Activated naive CD4-positive, alpha-beta T cell treated with anti-CD3 and anti-CD28 coated beads, Interleukin-2, amount 50 U/mL, for 16 hours (primary cell): ENCODE data around the gene PSMA7.
A peak's percentile ranks its signal among the peaks of the same experiment; 100 is the strongest.
"Not testable (repeated sequence)": the region's sequence is repeated elsewhere in the genome, so short reads cannot be mapped to it uniquely, and the experiment has no call there.

Source experiments
- DNase-seq: peaks from one replicate; pipeline ENCODE4 v3.0.0-alpha.2; 2020

Gene PSMA7

DNA sequence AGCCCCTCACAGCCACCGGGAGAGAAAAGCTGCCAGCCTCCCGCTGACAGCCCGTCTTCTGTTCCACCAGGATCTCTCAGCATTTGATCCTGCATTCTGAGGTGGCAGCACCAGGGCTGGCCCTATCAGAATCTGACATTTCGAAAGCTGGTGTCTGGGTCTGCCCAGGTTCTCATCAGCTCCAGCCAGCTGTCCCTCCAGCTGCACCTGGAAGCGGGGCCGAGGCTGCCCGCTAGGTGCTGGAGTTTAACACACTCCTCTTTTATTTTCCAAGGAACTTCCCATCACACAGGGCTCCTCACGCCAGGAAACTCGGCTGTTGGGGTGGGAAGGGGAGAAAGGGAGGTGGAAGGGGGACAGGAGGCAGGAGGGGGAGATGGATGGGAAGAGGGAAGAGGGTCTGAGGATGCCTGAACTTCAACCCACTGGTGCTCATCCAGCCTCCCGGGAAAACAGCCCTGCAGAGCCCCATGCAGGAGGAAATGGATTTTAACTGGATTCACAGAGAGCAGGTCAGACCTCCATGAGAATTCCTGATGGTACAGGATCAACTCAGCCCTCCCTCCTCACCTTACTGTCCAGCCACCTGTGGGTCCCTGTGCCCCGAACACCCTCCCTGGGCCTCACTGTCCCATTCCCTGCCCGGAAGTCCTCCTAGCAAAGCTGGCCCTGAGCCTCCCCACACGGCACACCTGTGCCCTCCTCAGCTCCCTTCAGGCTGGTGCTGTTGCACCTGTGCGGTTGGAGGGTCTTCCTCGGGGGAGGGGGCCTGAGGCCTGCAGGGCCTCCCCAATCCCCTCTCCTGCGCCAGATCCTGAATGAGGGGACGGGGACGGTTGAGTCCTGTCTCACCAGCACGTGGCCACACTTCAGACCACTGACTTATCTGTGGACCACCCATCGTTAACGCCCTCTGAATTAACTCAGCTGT is 24.8 kb downstream of the PSMA7 start:
- no peak for DNase-seq

DNA sequence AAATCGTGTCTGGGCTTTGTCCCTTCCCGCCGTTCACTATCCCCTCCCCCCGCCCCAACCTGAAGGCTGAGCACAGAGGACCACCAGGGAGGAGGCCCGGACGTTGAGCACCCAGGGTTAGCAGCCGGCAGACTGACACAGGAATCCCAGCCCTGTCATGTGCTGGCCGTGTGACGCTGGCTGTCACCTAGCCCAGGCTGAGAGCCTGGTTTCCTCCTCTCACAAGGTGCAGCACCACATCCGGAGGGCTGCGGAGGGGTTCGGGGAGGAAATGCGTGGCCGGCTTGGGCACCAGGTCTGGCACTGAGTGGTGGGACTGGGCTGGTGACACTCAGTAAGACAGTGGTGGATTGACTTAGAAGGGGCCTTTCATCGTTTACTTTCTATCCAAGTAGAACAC is 25.5 kb downstream of the PSMA7 start:
- peak; percentile 34 for DNase-seq

DNA sequence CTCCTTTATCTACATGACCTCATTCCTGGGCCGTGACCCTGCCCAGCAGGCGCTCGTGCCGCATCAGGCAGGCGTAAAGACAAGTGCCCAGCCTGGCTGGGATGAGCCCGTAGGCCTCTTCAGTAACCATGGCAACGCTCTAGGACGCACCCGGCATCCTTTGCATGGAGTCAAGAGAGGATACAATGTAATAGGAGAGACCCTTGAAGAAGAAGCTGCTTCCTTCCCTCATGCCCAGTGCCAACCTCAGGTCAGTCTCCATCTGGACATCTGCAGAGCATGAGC is 25.9 kb downstream of the PSMA7 start:
- no peak for DNase-seq

GRCh38 chr20:62116558-62117361 is 26.4 kb downstream of the PSMA7 start:
- DNase-seq: no peak

DNA sequence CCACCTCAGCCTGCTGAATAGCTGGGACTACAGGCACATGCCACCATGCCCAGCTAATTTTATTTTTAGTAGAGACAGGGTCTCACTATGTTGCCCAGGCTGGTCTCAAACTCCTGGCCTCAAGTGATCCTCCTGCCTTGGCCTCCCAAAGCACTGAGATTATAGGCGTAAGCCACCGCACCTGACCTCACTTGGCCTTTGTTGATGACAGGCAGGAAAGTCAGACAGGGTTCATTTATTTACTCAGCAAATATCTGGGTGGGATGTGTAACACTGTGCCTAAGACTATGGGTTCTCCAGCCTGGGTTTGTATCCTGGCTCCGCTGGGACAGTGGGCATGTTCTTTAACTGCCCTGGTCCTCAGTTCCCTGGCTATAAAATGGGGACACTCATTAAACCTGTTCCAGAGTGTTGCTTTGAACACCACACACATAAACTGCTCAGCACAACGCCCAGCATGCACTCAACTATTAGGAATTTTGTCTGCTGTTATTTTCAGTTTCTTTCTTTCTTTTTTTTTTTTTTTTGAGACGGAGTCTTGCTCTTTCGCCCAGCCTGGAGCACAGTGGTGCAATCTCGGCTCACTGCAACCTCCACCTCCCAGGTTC is 27.3 kb downstream of the PSMA7 start:
- not testable (repeated sequence) for DNase-seq

- DNase-seq: no peak
Measured at GRCh38 chr20:62114894-62115293, 28.3 kb downstream of the PSMA7 start.

- no peak for DNase-seq
Measured at GRCh38 chr20:62112368-62112767, 30.8 kb downstream of the PSMA7 start.

- no peak for DNase-seq
Measured at GRCh38 chr20:62111148-62111547, 32.0 kb downstream of the PSMA7 start.

DNA sequence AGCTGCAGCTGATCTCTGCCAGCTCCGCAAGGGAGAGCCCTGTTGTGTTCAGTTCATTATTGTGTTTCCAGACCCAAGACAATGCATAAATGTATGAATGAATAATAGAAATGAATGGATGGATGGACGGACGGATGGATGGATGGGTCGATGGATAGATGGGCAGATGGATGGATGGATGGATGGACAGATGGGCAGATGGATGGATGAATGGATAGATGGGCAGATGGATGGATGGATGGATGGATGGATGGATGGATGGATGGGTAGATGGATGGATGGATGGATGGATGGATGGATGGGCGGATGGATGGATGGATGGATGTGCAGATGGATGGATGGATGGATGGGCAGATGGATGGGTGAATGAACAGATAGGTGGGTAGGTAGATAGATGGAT is 37.6 kb downstream of the PSMA7 start:
- no peak for DNase-seq

GRCh38 chr20:62104791-62105345 is 38.3 kb downstream of the PSMA7 start:
- no peak for DNase-seq

GRCh38 chr20:62104234-62104789 is 38.9 kb downstream of the PSMA7 start:
- no peak for DNase-seq

DNA sequence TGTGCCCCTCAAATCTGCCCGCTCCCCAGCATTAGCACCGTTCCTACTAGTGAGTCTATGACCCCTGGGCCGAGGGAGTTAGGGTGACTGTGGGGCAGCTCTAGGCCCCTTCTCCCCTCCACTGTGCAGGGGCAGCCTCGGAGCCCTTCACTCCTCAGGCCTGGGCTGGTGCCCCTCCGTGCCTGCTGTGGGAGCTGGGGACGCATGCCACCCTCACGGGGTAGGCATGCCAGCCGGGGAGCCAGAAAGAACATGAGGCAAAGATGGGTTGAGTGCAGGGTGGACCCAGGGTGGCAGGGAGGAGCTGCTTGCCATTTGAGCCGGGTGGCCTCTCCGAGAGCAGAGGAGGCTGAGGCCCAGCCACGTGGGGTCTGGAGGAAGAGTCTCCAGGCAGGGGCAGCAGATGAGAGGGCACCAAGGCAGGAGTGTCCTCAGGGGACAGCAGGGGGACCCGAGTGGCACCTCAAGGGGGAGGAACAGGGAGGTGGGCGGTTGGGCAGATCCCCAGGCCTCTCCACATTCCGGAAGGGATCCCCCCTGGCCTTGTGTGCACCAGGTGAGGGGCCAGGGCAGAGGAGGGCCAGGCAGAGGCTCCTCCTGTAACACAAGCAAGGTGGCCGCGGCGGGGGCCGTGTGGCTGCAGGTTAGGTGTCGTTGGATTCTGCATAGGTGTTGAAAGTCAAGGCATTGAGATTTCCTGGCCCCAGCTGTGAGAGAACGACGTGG is 39.5 kb downstream of the PSMA7 start:
- no peak for DNase-seq

GRCh38 chr20:62101078-62101477 is 42.1 kb downstream of the PSMA7 start:
- no peak for DNase-seq

DNA sequence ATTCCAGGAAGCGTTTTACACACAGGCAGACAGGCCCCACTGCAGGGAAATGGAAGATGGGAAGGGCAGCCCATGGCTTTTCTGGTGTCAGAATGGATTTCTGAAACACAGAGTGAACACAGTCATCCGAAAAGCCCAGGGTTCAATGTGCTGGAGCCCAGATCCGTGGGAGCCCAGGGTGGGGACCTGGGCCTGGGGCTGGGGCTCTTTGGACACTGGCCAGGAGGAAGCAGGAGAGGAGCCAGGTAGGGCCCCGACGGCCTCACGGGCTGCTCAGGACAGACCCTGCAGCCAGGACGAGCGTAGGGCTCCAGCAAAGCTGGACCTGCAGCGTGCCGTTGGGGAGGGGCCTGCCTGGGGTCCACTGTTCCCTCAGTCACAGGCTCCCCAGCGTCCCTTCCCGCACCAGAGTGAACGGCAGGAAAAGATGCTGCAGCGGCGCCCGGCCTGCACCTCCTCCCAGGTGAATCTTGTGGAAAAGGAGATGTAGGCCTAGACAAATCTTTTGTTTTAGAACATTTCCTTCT is 45.2 kb downstream of the PSMA7 start:
- no peak for DNase-seq

GRCh38 chr20:62096421-62097380 is 46.5 kb downstream of the PSMA7 start:
- no peak for DNase-seq

- DNase-seq: no peak
Measured at GRCh38 chr20:62089393-62089792, 53.8 kb downstream of the PSMA7 start.

GRCh38 chr20:62088258-62089127 is 54.7 kb downstream of the PSMA7 start:
- DNase-seq: no peak

GRCh38 chr20:62087632-62088031 is 55.6 kb downstream of the PSMA7 start:
- DNase-seq: no peak

GRCh38 chr20:62087227-62087626 is 56.0 kb downstream of the PSMA7 start:
- DNase-seq: no peak
